DND-41 (cell line): ENCODE data around the gene CATSPER4.

Experiments
- ATAC-seq: fragments of 200-7000 bp; cut with Tn5 transposase; 3 replicates; pipeline ENCODE4 v1.9.1; 2021; ENCODE audit warnings: low read depth; ENCODE audit not compliant: insufficient read depth
- DNase-seq: peaks from one replicate; pipeline ENCODE4 v3.0.0-alpha.2; 2020
- H2AFZ ChIP-seq: 2 replicates; pipeline ENCODE4 v1.6.0; 2012; ENCODE audit warnings: low read depth, low read length
- H3K27ac ChIP-seq: 2 replicates; pipeline ENCODE4 v1.5.1; 2012; ENCODE audit warnings: low read length, inconsistent platforms
- H3K27me3 ChIP-seq: fragments of 200-600 bp; sonication (generic); 2 replicates; pipeline ENCODE4 v1.6.0; 2012; ENCODE audit warnings: low read length, mild to moderate bottlenecking, inconsistent platforms; ENCODE audit not compliant: insufficient read depth, poor library complexity
- H3K36me3 ChIP-seq: 2 replicates; pipeline ENCODE4 v1.5.1; 2012; ENCODE audit warnings: low read length, inconsistent platforms; ENCODE audit not compliant: insufficient read depth
- H3K4me1 ChIP-seq: 2 replicates; pipeline ENCODE4 v1.5.1; 2012; ENCODE audit warnings: mild to moderate bottlenecking, low read length; ENCODE audit not compliant: insufficient read depth
- H3K4me2 ChIP-seq: 2 replicates; pipeline ENCODE4 v1.6.0; 2012; ENCODE audit warnings: mild to moderate bottlenecking, moderate library complexity, low read length, inconsistent platforms; ENCODE audit not compliant: insufficient read depth
- H3K4me3 ChIP-seq, 2 experiments: fragments of 200-600 bp in 1 of 2; shearing (Covaris generic) in 1 of 2; 2 replicates each; pipeline ENCODE4 v1.5.1; 2012 to 2016; ENCODE audit warnings: inconsistent platforms in 2 of 2, low read length in 2 of 2, mild to moderate bottlenecking in 2 of 2, low read depth in 1 of 2, moderate library complexity in 1 of 2
- H3K79me2 ChIP-seq: 2 replicates; pipeline ENCODE4 v1.6.0; 2012; ENCODE audit warnings: low read length, inconsistent platforms; ENCODE audit not compliant: insufficient read depth
- H3K9ac ChIP-seq: 2 replicates; pipeline ENCODE4 v1.6.0; 2012; ENCODE audit warnings: low read depth, mild to moderate bottlenecking, inconsistent platforms, low read length, moderate library complexity
- H3K9me3 ChIP-seq: 2 replicates; pipeline ENCODE4 v1.5.1; 2012; ENCODE audit warnings: low read length, moderate library complexity, mild to moderate bottlenecking, inconsistent platforms; ENCODE audit not compliant: insufficient read depth, severe bottlenecking
- H4K20me1 ChIP-seq: 2 replicates; pipeline ENCODE4 v1.6.0; 2012; ENCODE audit warnings: low read length; ENCODE audit not compliant: insufficient read depth
- CTCF ChIP-seq: IDR thresholded peaks from 2 replicates; pipeline ENCODE4 v1.5.1; 2012; ENCODE audit warnings: borderline replicate concordance, low read length, moderate library complexity, mild to moderate bottlenecking; ENCODE audit not compliant: poor library complexity, severe bottlenecking; ENCODE audit errors: extremely low read depth
- EZH2 ChIP-seq: IDR thresholded peaks from 3 replicates; pipeline ENCODE4 v1.6.1; 2012; ENCODE audit warnings: borderline replicate concordance, low read depth, mild to moderate bottlenecking, moderate library complexity, low read length, inconsistent platforms; ENCODE audit not compliant: severe bottlenecking

The CATSPER4 gene

GRCh38 chr1:26177182-26177684 is 13.2 kb upstream of the CATSPER4 start, which contains the start of gene CNKSR1:
Gene CNKSR1, plus strand, starts transcription at chr1:26177491. Its CDS starts 57 bp downstream, at chr1:26177548.
- no peak within 1 kb of the TSS for H3K4me2 ChIP-seq

GRCh38 chr1:26180010-26180506 is 10.3 kb upstream of the CATSPER4 start:
- no peak overlapping the region for H3K27ac ChIP-seq
- H3K4me2 ChIP-seq, result no peak overlapping the region

More at GRCh38 chr1:26177182-26177684, 13.2 kb upstream of the CATSPER4 start, which contains the start of gene CNKSR1:
- Histone ChIP-seq H4K20me1 (no peaks in the 10 kb centered on the region), H3K27me3 (no peaks in the 10 kb centered on the region), H3K36me3 (no peaks in the 10 kb centered on the region), H3K27ac (no peak within 1 kb of the TSS), H3K9me3 (no peaks in the 10 kb centered on the region), H3K4me3 (no peak within 1 kb of the TSS), H3K4me1 (no peaks in the 10 kb centered on the region), H3K79me2 (no peaks in the 10 kb centered on the region), H2AFZ (no peak within 1 kb of the TSS), H3K9ac (no peak within 1 kb of the TSS)
- DNase-seq (no peak), ATAC-seq (no peak)
- TF ChIP-seq CTCF, result no peak
- no peak for TF ChIP-seq EZH2

GRCh38 chr1:26181586-26182382 is 8.6 kb upstream of the CATSPER4 start:
- Histone ChIP-seq H2AFZ (no peak overlapping the region), H4K20me1 (no peaks in the 10 kb centered on the region; the same call in 1 of the 2 replicates), H3K36me3 (no peaks in the 10 kb centered on the region), H3K27ac (no peak overlapping the region), H3K4me3 (no peak overlapping the region), H3K9ac (no peak overlapping the region), H3K9me3 (no peaks in the 10 kb centered on the region), H3K79me2 (no peaks in the 10 kb centered on the region), H3K27me3 (no peaks in the 10 kb centered on the region), H3K4me1 (no peaks in the 10 kb centered on the region), H3K4me2 (no peak overlapping the region)
- TF ChIP-seq EZH2 (no peak), CTCF (no peak)
- DNase-seq (no peak), ATAC-seq (no peak)

More at GRCh38 chr1:26180010-26180506, 10.3 kb upstream of the CATSPER4 start:
- H3K9me3 ChIP-seq, result no peaks in the 10 kb centered on the region
- H4K20me1 ChIP-seq, result no peaks in the 10 kb centered on the region; the same call in 1 of the 2 replicates
- H3K4me1 ChIP-seq, result no peaks in the 10 kb centered on the region
- ATAC-seq (no peak), DNase-seq (no peak)
- no peak overlapping the region for H3K9ac ChIP-seq
- no peaks in the 10 kb centered on the region for H3K27me3 ChIP-seq
- no peaks in the 10 kb centered on the region for H3K36me3 ChIP-seq
- H3K4me3 ChIP-seq, result no peak overlapping the region
- H3K79me2 ChIP-seq, result no peaks in the 10 kb centered on the region
- H2AFZ ChIP-seq, result no peak overlapping the region
- no peak for TF ChIP-seq EZH2

- H3K9me3 ChIP-seq, result no peaks in the 10 kb centered on the region
- H3K4me3 ChIP-seq, result no peak overlapping the region
- H3K79me2 ChIP-seq, result no peaks in the 10 kb centered on the region
- no peak for ATAC-seq
- no peak overlapping the region for H3K9ac ChIP-seq
- H3K36me3 ChIP-seq, result no peaks in the 10 kb centered on the region
- no peak overlapping the region for H3K4me2 ChIP-seq
- no peaks in the 10 kb centered on the region; the same call in 1 of the 2 replicates for H4K20me1 ChIP-seq
- TF ChIP-seq EZH2 (no peak), CTCF (no peak)
- DNase-seq, result no peak
- no peak overlapping the region for H3K27ac ChIP-seq
- no peaks in the 10 kb centered on the region for H3K4me1 ChIP-seq
- H2AFZ ChIP-seq, result no peak overlapping the region
- H3K27me3 ChIP-seq, result no peaks in the 10 kb centered on the region
Measured at GRCh38 chr1:26182383-26182696, 8.1 kb upstream of the CATSPER4 start.
